OCI-LY1 (cell line): Measurements from ENCODE around the gene BAIAP2.

ENCODE experiments used
- EZH2 ChIP-seq: fragments of 200-600 bp; sonication (generic), shearing (Covaris generic); IDR thresholded peaks from 2 replicates; pipeline ENCODE4 v1.8.0; 2017; ENCODE audit warnings: borderline replicate concordance, mixed run types, mild to moderate bottlenecking, antibody characterized with exemption, low read length, moderate library complexity, mixed read lengths
- TF ChIP-seq, protein P1 (sequence below): fragments of 200-600 bp; sonication (generic), shearing (Covaris generic); IDR thresholded peaks from 2 replicates; pipeline ENCODE4 v1.5.1; 2017; ENCODE audit warnings: mild to moderate bottlenecking, antibody characterized with exemption, low read length, moderate library complexity, mixed read lengths

DNA sequence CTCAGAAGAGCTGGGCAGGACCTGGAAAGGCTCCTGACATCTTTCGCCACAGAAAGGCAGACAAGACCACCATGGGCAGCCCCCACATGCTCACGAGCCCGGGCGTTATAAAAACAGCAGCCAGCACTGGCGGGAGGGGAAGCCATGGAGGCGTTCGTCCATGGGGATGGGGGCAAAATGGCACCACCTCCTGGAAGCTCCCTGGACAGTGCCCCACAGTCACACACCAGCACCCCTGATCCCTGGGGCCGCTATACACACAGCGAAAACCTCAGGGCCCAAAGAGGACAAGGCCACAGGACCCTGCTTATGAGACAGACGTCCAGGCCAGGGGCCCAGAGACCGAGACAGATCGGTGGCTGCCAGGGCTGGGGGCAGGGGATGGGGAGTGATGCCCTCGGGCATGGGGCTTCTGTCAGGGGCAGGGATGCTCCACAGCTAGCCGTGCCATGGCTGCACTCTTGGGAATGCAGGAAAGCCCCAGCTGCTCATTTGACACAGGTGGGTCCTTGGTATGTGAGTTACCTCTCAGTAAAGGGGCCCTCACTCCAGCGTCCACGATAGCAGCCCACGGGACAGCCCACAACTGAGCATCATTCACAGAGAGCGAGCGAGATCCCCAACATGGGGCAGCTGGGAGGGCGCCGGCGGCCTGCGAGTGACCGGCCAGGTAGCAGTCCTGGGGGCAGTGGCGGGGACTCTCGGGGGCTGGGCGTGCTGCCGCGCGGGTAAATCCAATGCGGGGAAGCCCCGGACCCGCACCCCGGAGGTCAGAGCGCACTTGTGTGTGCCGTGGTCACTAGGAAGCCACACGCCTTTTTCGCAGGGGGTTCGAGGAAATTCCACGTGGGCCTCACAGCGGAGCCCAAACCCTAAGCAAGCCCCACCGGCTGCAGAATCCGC lies 124.0 kb downstream of the BAIAP2 start:
- TF ChIP-seq, protein P1, sequence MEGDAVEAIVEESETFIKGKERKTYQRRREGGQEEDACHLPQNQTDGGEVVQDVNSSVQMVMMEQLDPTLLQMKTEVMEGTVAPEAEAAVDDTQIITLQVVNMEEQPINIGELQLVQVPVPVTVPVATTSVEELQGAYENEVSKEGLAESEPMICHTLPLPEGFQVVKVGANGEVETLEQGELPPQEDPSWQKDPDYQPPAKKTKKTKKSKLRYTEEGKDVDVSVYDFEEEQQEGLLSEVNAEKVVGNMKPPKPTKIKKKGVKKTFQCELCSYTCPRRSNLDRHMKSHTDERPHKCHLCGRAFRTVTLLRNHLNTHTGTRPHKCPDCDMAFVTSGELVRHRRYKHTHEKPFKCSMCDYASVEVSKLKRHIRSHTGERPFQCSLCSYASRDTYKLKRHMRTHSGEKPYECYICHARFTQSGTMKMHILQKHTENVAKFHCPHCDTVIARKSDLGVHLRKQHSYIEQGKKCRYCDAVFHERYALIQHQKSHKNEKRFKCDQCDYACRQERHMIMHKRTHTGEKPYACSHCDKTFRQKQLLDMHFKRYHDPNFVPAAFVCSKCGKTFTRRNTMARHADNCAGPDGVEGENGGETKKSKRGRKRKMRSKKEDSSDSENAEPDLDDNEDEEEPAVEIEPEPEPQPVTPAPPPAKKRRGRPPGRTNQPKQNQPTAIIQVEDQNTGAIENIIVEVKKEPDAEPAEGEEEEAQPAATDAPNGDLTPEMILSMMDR: no peak
- TF ChIP-seq EZH2: no peak
